Esophagus squamous epithelium (tissue), 5 donors: Measurements from ENCODE around the gene HOXB6. TPM values are rescaled to one million over a fixed set of nuclear protein-coding genes. Genes with fewer than 3 reads are reported as not detected.
A peak's percentile ranks its signal among the peaks of the same experiment; 100 is the strongest.

Experiments
- DNase-seq: peaks from one replicate; lab custom pipeline; 2025; lab: John Stamatoyannopoulos, UW
- H3K27ac ChIP-seq, 4 donors: fragments of 200-600 bp; sonication (generic); one replicate each; pipeline ENCODE4 v1.5.1; 2016 to 2019; ENCODE audit warnings: mild to moderate bottlenecking in 1 of 4
- H3K27me3 ChIP-seq, 4 donors: fragments of 200-600 bp; sonication (generic); 1 replicate in 3 of 4; 2 replicates in 1 of 4; pipeline versions ENCODE4 v1.5.1 to v1.6.0; 2017 to 2021; ENCODE audit warnings: antibody characterized with exemption in 1 of 4
- H3K36me3 ChIP-seq, 3 donors: fragments of 200-600 bp; sonication (generic); one replicate each; pipeline ENCODE4 v1.5.1; 2016 to 2019
- H3K4me1 ChIP-seq, 3 donors: fragments of 200-600 bp; sonication (generic); one replicate each; pipeline ENCODE4 v1.5.1; 2017 to 2019
- H3K4me3 ChIP-seq, 4 donors: fragments of 200-600 bp; sonication (generic); 1 replicate in 3 of 4; 2 replicates in 1 of 4; pipeline ENCODE4 v1.5.1; 2016 to 2019; ENCODE audit warnings: mild to moderate bottlenecking in 2 of 4, moderate library complexity in 1 of 4
- H3K9me3 ChIP-seq, 3 donors: fragments of 200-600 bp; sonication (generic); one replicate each; pipeline ENCODE4 v1.5.1; 2016 to 2019
- CTCF ChIP-seq, 6 experiments: fragments of 450-650 bp in 4 of 6; fragments of 200-600 bp in 2 of 6; sonication (generic) in 2 of 6; IDR thresholded peaks; one replicate each; pipeline ENCODE4 v1.5.1; 2016 to 2019; ENCODE audit warnings: antibody characterized with exemption in 6 of 6, mild to moderate bottlenecking in 4 of 6, moderate library complexity in 4 of 6
- POLR2A ChIP-seq, 4 donors: fragments of 450-650 bp; IDR thresholded peaks; one replicate each; pipeline ENCODE4 v1.6.1; 2017; ENCODE audit warnings: antibody characterized with exemption in 4 of 4, mild to moderate bottlenecking in 4 of 4, moderate library complexity in 3 of 4
- WGBS, 2 donors: methylation state at CpG; one replicate each; pipeline ENCODE4 v1.1.5; 2018; 5-methylcytosine and 5-hydroxymethylcytosine counted together
- intact Hi-C: fragments of 100-400 bp; cut with DNase I; formaldehyde crosslinking; loops from one replicate; pipeline ENCODE4 v1.15.0; 2022
- total RNA-seq, 4 donors: library from RNA; depleted of rRNA; stranded (reverse); fragments of >200 nt; gene quantifications; one replicate each; pipeline ENCODE4 v1.1.0, GENCODE V29; 2016
- donor health status: DM: yes; HTN: yes; CAD: no.

The HOXB6 gene
- total RNA-seq, 4 donors from 2014 or later, result 1.3 to 3.1 TPM; not detected in 2

- Histone ChIP-seq H3K9me3 (no peaks in the 10 kb centered on the region), H3K4me1 (peaks cover 10 to 36% (median 15%) of the 10 kb centered on the region in 3 donors), H3K4me3 (no peak overlapping the region), H3K27ac (no peak overlapping the region), H3K27me3 (peaks cover 47 to 100% (median 76%) of the 10 kb centered on the region in 4 donors), H3K36me3 (no peaks in the 10 kb centered on the region)
- no peak for TF ChIP-seq POLR2A (IDR thresholded peaks at IDR 0.05)
- TF ChIP-seq CTCF (IDR thresholded peaks at IDR 0.05), result no peak
- intact Hi-C loops, result no loop called here
- DNase-seq, result no peak
- WGBS, 2 donors, result 10 to 18% methylated on average over 14 to 27 of the region's 43 CpGs
These were observed 12.9 kb upstream of the HOXB6 start for GRCh38 chr17:48617471-48618255.

GRCh38 chr17:48616717-48617470 is 12.1 kb upstream of the HOXB6 start:
- Histone ChIP-seq H3K4me1 (peaks cover 13 to 43% (median 22%) of the 10 kb centered on the region in 3 donors), H3K36me3 (no peaks in the 10 kb centered on the region), H3K27ac (no peak overlapping the region), H3K9me3 (no peaks in the 10 kb centered on the region), H3K4me3 (no peak overlapping the region), H3K27me3 (peaks cover 55 to 100% (median 81%) of the 10 kb centered on the region in 4 donors)
- WGBS, 2 donors, result 18 to 19% methylated on average over 15 of the region's 15 CpGs
- DNase-seq, result no peak
- TF ChIP-seq POLR2A (IDR thresholded peaks at IDR 0.05) (no peak), CTCF (IDR thresholded peaks at IDR 0.05) (no peak)
- intact Hi-C loops, result no loop called here

- intact Hi-C loops, result no loop called here
- Histone ChIP-seq H3K27ac (no peak overlapping the region), H3K27me3 (peaks cover 61 to 100% (median 80%) of the 10 kb centered on the region in 4 donors), H3K9me3 (no peaks in the 10 kb centered on the region), H3K4me1 (peaks cover 13 to 51% (median 30%) of the 10 kb centered on the region in 3 donors), H3K4me3 (no peak overlapping the region), H3K36me3 (no peaks in the 10 kb centered on the region)
- WGBS, 2 donors, result 14 to 15% methylated on average over 10 to 16 of the region's 17 CpGs
- TF ChIP-seq POLR2A (IDR thresholded peaks at IDR 0.05) (no peak), CTCF (IDR thresholded peaks at IDR 0.05) (no peak)
- no peak for DNase-seq
These were observed 11.4 kb upstream of the HOXB6 start for GRCh38 chr17:48615963-48616716.

GRCh38 chr17:48615047-48615962 is 10.5 kb upstream of the HOXB6 start, which contains the start of gene HOXB8:
TSS of gene HOXB8 (minus strand) at chr17:48615292. CDS start at chr17:48614704, 588 bp downstream.
- no peaks in the 10 kb centered on the region for H3K9me3 ChIP-seq
- 17 to 30% methylated on average over 39 to 40 of the region's 41 CpGs for WGBS, 2 donors
- DNase-seq, result no peak
- TF ChIP-seq CTCF (IDR thresholded peaks at IDR 0.05) (no peak), POLR2A (IDR thresholded peaks at IDR 0.05) (no peak)
- intact Hi-C loops, result no loop called here
- peaks cover 13 to 59% (median 37%) of the 10 kb centered on the region in 3 donors for H3K4me1 ChIP-seq
- peaks cover 57 to 100% (median 85%) of the 10 kb centered on the region in 4 donors for H3K27me3 ChIP-seq
- H3K27ac ChIP-seq, result no peak within 1 kb of the TSS
- H3K4me3 ChIP-seq, result peak within 1 kb of the TSS in 1 of 4 donors; percentile 40
- no peaks in the 10 kb centered on the region for H3K36me3 ChIP-seq
